GM12878 (cell line): ENCODE data around the gene PSMB7. TPM values are rescaled to one million over a fixed set of nuclear protein-coding genes. Genes with fewer than 3 reads are reported as not detected.

Experiments used
- ATAC-seq: fragments of 200-7000 bp; cut with Tn5 transposase; 3 replicates; pipeline ENCODE4 v1.9.1; 2020; ENCODE audit warnings: mild to moderate bottlenecking, moderate library complexity
- BruUV-seq: library from RNA; stranded (reverse); fragments of 400-500 nt; replicated peaks from 2 replicates; lab custom pipeline; 2021; lab: Mats Ljungman, UMichigan
- CTCF ChIA-PET: fragments of 300-600 bp; sonication (Branson Sonifier 250); formaldehyde crosslinking; extraction: SDS; loops from one replicate; lab custom pipeline; 2021; ENCODE audit warnings: inconsistent platforms; lab: Yijun Ruan, JAX
- POLR2A ChIA-PET: fragments of 350-600 bp; formaldehyde crosslinking; extraction: SDS; loops from one replicate; lab custom pipeline; 2021; ENCODE audit warnings: inconsistent platforms; lab: Charles Lee
- RAD21 ChIA-PET: fragments of 300-600 bp; sonication (Branson Sonifier 250); formaldehyde crosslinking; loops from one replicate; lab custom pipeline; 2023; ENCODE audit warnings: antibody characterized with exemption; ENCODE audit not compliant: unreplicated experiment; lab: Charles Lee
- SMC1A ChIA-PET: fragments of 300-600 bp; sonication (Branson Sonifier 250); formaldehyde crosslinking; loops from one replicate; lab custom pipeline; 2023; ENCODE audit not compliant: unreplicated experiment, uncharacterized antibody; lab: Charles Lee
- DNase-seq: peaks from one replicate; pipeline ENCODE4 v3.0.0-alpha.2; 2011; ENCODE audit warnings: low read depth, low spot score
- FAIRE-seq: peaks from 3 replicates; lab custom pipeline; 2011; peaks lifted over from hg19 to GRCh38; lab: Jason Lieb, UNC
- H2AFZ ChIP-seq: 2 replicates; pipeline ENCODE4 v1.6.0; 2011; ENCODE audit warnings: low read depth, low read length, control low read depth; ENCODE audit not compliant: control insufficient read depth
- H3K27ac ChIP-seq: 2 replicates; pipeline ENCODE4 v1.5.1; 2011; ENCODE audit warnings: control low read depth; ENCODE audit not compliant: control insufficient read depth, insufficient read depth
- H3K27me3 ChIP-seq, 2 experiments: replicated peaks in 1 of 2; 2 replicates each; pipeline versions ENCODE4 v1.6.0 to v1.6.1; 2011; ENCODE audit warnings: low read length in 1 of 2; ENCODE audit not compliant: control insufficient read depth in 2 of 2, insufficient read depth in 2 of 2
- H3K36me3 ChIP-seq, 2 experiments: 2 replicates each; pipeline ENCODE4 v1.5.1; 2011; ENCODE audit warnings: low read length in 1 of 2; ENCODE audit not compliant: control insufficient read depth in 2 of 2, insufficient read depth in 2 of 2
- H3K4me1 ChIP-seq: 2 replicates; pipeline ENCODE4 v1.6.1; 2011; ENCODE audit warnings: mild to moderate bottlenecking, low read length, moderate library complexity, mixed read lengths; ENCODE audit not compliant: control insufficient read depth, insufficient read depth
- H3K4me2 ChIP-seq: 2 replicates; pipeline ENCODE4 v1.6.0; 2011; ENCODE audit warnings: control low read depth; ENCODE audit not compliant: control insufficient read depth, insufficient read depth
- H3K4me3 ChIP-seq: fragments of 200-600 bp; sonication (generic); 2 replicates; pipeline ENCODE4 v1.5.1; 2016
- H3K79me2 ChIP-seq: 2 replicates; pipeline ENCODE4 v1.6.0; 2011; ENCODE audit warnings: low read length; ENCODE audit not compliant: control insufficient read depth, insufficient read depth
- H3K9ac ChIP-seq: 2 replicates; pipeline ENCODE4 v1.8.0; 2011; ENCODE audit warnings: low read length, control low read depth, mixed read lengths; ENCODE audit not compliant: control insufficient read depth, insufficient read depth
- H3K9me3 ChIP-seq: replicated peaks from 3 replicates; pipeline ENCODE4 v1.5.1; 2011; ENCODE audit warnings: mild to moderate bottlenecking, low read length; ENCODE audit not compliant: control insufficient read depth, insufficient read depth
- H4K20me1 ChIP-seq: 2 replicates; pipeline ENCODE4 v1.6.0; 2011; ENCODE audit not compliant: control insufficient read depth, insufficient read depth
- BCL11A ChIP-seq: IDR thresholded peaks from 2 replicates; pipeline ENCODE4 v1.6.1; 2011; ENCODE audit warnings: low read depth, low read length
- CREM ChIP-seq: IDR thresholded peaks from 2 replicates; pipeline ENCODE4 v1.6.1; 2014; ENCODE audit warnings: antibody characterized with exemption, low read depth
- PML ChIP-seq: IDR thresholded peaks from 2 replicates; pipeline ENCODE4 v1.6.1; 2012; ENCODE audit warnings: low read length, inconsistent platforms
- RBBP5 ChIP-seq: fragments of 200-600 bp; sonication (generic); conservative IDR thresholded peaks from 2 replicates; pipeline ENCODE4 v1.6.1; 2016
- RFX5 ChIP-seq: IDR thresholded peaks from 2 replicates; pipeline ENCODE4 v1.6.1; 2011; ENCODE audit warnings: low read depth, low read length, improper control_type of control experiment
- SMAD1 ChIP-seq: fragments of 450-650 bp; IDR thresholded peaks from 2 replicates; pipeline ENCODE4 v1.6.1; 2018; ENCODE audit warnings: mild to moderate bottlenecking, low read depth; ENCODE audit not compliant: partially characterized antibody
- SREBF2 ChIP-seq: IDR thresholded peaks from 2 replicates; pipeline ENCODE4 v1.6.1; 2012; ENCODE audit warnings: mild to moderate bottlenecking, low read length
- WGBS: methylation state at CpG from one replicate; pipeline ENCODE4 v1.1.6; 2016; ENCODE audit warnings: low lambda C conversion rate; ENCODE audit not compliant: insufficient replicate concordance, insufficient coverage; ENCODE audit errors: missing lambda C conversion rate; 5-methylcytosine and 5-hydroxymethylcytosine counted together
- in situ Hi-C: fragments of 300-500 bp; cut with MboI; formaldehyde crosslinking; loops from 9 replicates; pipeline ENCODE4 v1.14.3; 2018; ENCODE audit warnings: mixed read lengths
- intact Hi-C: fragments of 100-400 bp; cut with micrococcal nuclease; formaldehyde crosslinking; loops from one replicate; pipeline ENCODE4 v1.14.2; 2022; ENCODE audit not compliant: unreplicated experiment
- polyA plus RNA-seq, 11 experiments: library from polyadenylated mRNA; depleted of rRNA in 4 of 11; unstranded in 6 of 11; stranded (reverse) in 5 of 11; fragments of >200 nt; fragmentation: Nextera tagmentation in 4 of 11; fragmentation: Illumina TruSeq in 1 of 11; extraction: Ambion mirVana in 4 of 11; extraction: Trizol in 1 of 11; gene quantifications; 1 replicate in 1 of 11; 2 replicates in 10 of 11; pipeline versions ENCODE4 v1.2.1 to v1.2.3, GENCODE V29; 2011 to 2016; ENCODE audit warnings: inconsistent platforms in 2 of 11, missing spikeins in 2 of 11, low read depth in 1 of 11
- total RNA-seq, 4 experiments: library from RNA; depleted of rRNA in 3 of 4; stranded (reverse); fragments of >200 nt in 3 of 4; fragmentation: Illumina TruSeq in 1 of 4; extraction: Trizol in 1 of 4; gene quantifications; 2 replicates each; pipeline versions ENCODE4 v1.2.1 to v1.2.3, GENCODE V29; 2013 to 2021
- TF ChIP-seq, protein P1 (sequence below), 3 experiments: IDR thresholded peaks in 2 of 3; conservative IDR thresholded peaks in 1 of 3; 2 replicates each; pipeline ENCODE4 v1.5.1; 2011; ENCODE audit warnings: low read depth in 3 of 3, low read length in 3 of 3, mild to moderate bottlenecking in 3 of 3, control low read depth in 2 of 3, moderate library complexity in 2 of 3, inconsistent platforms in 1 of 3, mixed read lengths in 1 of 3; ENCODE audit not compliant: control insufficient read depth in 2 of 3, insufficient read depth in 1 of 3; ENCODE audit errors: extremely low read depth in 1 of 3
- TF ChIP-seq, protein P2 (sequence below): IDR thresholded peaks from 2 replicates; pipeline ENCODE4 v1.6.1; 2012; ENCODE audit warnings: improper control_type of control experiment, low read depth, low read length; ENCODE audit not compliant: insufficient replicate concordance
- TF ChIP-seq, protein P3 (sequence below): fragments of 450-650 bp; IDR thresholded peaks from 2 replicates; pipeline ENCODE4 v1.6.1; 2017; ENCODE audit warnings: mild to moderate bottlenecking, low read depth, inconsistent platforms; ENCODE audit not compliant: poor library complexity, severe bottlenecking
- TF ChIP-seq, protein P4 (sequence below): IDR thresholded peaks from 2 replicates; pipeline ENCODE4 v1.6.1; 2012; ENCODE audit warnings: low read depth, low read length, improper control_type of control experiment
- TF ChIP-seq, protein P5 (sequence below): fragments of 450-650 bp; IDR thresholded peaks from 2 replicates; pipeline ENCODE4 v1.6.1; 2017; ENCODE audit warnings: antibody characterized with exemption, mild to moderate bottlenecking, moderate library complexity

Gene PSMB7
- total and polyA plus RNA-seq, 10 of the 15 experiments (the other 5 are each of a cell fraction or from before 2014, with no cell fraction given): 174 to 564 (median 268) TPM

DNA sequence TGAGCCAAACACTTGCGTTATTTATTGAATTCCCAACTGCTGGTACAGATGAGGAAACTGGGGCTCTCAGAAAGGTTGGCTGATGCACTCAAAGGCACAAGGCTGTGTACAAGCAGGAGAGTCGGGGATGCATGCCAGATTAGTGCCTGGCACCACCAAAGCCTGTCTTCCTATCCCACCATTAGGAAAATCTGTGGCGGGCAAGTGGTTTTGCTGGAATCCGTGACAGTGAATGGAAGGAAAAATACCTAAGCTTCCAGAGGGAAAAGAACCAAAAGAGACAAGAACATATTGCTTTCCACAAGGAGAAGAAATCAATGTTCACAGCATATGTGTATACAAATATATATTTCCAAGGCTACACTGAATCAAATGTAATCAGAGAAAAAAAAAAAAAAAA, 51.1 kb downstream of the PSMB7 start:
- no peaks in the 10 kb centered on the region; the same call in 1 of the 2 replicates for H4K20me1 ChIP-seq
- no TSS peak for BruUV-seq
- ChIA-PET CTCF (no interaction called here), SMC1A (no interaction called here), POLR2A (no interaction called here), RAD21 (no interaction called here)
- in situ Hi-C loops (no loop called here), intact Hi-C loops (no loop called here)
- no peaks in the 10 kb centered on the region for H3K9me3 ChIP-seq
- no peak for ATAC-seq
- 78% methylated on average over 4 of the region's 4 CpGs for WGBS
- no peak for FAIRE-seq
- no peak overlapping the region for H3K4me3 ChIP-seq
- no peak overlapping the region for H3K27ac ChIP-seq
- H3K4me2 ChIP-seq: no peak overlapping the region
- H3K9ac ChIP-seq: no peak overlapping the region
- peaks cover under 1% of the 10 kb centered on the region for H3K79me2 ChIP-seq
- H3K36me3 ChIP-seq: peaks cover 0 to 2% of the 10 kb centered on the region in 2 experiments; a peak in 1 of 4 replicates
- no peak for DNase-seq
- no peak overlapping the region for H2AFZ ChIP-seq
- no peaks in the 10 kb centered on the region for H3K27me3 ChIP-seq
- H3K4me1 ChIP-seq: no peaks in the 10 kb centered on the region; the same call in 1 of the 2 replicates
- TF ChIP-seq PML: no peak
- no peak for TF ChIP-seq BCL11A
- no peak for TF ChIP-seq RBBP5
- no peak for TF ChIP-seq SMAD1
- TF ChIP-seq SREBF2: no peak
- TF ChIP-seq, protein P1, sequence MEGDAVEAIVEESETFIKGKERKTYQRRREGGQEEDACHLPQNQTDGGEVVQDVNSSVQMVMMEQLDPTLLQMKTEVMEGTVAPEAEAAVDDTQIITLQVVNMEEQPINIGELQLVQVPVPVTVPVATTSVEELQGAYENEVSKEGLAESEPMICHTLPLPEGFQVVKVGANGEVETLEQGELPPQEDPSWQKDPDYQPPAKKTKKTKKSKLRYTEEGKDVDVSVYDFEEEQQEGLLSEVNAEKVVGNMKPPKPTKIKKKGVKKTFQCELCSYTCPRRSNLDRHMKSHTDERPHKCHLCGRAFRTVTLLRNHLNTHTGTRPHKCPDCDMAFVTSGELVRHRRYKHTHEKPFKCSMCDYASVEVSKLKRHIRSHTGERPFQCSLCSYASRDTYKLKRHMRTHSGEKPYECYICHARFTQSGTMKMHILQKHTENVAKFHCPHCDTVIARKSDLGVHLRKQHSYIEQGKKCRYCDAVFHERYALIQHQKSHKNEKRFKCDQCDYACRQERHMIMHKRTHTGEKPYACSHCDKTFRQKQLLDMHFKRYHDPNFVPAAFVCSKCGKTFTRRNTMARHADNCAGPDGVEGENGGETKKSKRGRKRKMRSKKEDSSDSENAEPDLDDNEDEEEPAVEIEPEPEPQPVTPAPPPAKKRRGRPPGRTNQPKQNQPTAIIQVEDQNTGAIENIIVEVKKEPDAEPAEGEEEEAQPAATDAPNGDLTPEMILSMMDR (IDR thresholded peaks at IDR 0.05 in 2 of 3, conservative IDR thresholded peaks at IDR 0.05 in 1 of 3; ENCODE audit: control insufficient read depth in 2 of 3, extremely low read depth in 1 of 3, insufficient read depth in 1 of 3, low read depth in 3 of 3, low read length in 3 of 3): no peak
- TF ChIP-seq, protein P2, sequence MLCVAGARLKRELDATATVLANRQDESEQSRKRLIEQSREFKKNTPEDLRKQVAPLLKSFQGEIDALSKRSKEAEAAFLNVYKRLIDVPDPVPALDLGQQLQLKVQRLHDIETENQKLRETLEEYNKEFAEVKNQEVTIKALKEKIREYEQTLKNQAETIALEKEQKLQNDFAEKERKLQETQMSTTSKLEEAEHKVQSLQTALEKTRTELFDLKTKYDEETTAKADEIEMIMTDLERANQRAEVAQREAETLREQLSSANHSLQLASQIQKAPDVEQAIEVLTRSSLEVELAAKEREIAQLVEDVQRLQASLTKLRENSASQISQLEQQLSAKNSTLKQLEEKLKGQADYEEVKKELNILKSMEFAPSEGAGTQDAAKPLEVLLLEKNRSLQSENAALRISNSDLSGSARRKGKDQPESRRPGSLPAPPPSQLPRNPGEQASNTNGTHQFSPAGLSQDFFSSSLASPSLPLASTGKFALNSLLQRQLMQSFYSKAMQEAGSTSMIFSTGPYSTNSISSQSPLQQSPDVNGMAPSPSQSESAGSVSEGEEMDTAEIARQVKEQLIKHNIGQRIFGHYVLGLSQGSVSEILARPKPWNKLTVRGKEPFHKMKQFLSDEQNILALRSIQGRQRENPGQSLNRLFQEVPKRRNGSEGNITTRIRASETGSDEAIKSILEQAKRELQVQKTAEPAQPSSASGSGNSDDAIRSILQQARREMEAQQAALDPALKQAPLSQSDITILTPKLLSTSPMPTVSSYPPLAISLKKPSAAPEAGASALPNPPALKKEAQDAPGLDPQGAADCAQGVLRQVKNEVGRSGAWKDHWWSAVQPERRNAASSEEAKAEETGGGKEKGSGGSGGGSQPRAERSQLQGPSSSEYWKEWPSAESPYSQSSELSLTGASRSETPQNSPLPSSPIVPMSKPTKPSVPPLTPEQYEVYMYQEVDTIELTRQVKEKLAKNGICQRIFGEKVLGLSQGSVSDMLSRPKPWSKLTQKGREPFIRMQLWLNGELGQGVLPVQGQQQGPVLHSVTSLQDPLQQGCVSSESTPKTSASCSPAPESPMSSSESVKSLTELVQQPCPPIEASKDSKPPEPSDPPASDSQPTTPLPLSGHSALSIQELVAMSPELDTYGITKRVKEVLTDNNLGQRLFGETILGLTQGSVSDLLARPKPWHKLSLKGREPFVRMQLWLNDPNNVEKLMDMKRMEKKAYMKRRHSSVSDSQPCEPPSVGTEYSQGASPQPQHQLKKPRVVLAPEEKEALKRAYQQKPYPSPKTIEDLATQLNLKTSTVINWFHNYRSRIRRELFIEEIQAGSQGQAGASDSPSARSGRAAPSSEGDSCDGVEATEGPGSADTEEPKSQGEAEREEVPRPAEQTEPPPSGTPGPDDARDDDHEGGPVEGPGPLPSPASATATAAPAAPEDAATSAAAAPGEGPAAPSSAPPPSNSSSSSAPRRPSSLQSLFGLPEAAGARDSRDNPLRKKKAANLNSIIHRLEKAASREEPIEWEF: no peak
- TF ChIP-seq, protein P3, sequence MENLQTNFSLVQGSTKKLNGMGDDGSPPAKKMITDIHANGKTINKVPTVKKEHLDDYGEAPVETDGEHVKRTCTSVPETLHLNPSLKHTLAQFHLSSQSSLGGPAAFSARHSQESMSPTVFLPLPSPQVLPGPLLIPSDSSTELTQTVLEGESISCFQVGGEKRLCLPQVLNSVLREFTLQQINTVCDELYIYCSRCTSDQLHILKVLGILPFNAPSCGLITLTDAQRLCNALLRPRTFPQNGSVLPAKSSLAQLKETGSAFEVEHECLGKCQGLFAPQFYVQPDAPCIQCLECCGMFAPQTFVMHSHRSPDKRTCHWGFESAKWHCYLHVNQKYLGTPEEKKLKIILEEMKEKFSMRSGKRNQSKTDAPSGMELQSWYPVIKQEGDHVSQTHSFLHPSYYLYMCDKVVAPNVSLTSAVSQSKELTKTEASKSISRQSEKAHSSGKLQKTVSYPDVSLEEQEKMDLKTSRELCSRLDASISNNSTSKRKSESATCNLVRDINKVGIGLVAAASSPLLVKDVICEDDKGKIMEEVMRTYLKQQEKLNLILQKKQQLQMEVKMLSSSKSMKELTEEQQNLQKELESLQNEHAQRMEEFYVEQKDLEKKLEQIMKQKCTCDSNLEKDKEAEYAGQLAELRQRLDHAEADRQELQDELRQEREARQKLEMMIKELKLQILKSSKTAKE: no peak
- TF ChIP-seq RFX5: no peak
- TF ChIP-seq, protein P4, sequence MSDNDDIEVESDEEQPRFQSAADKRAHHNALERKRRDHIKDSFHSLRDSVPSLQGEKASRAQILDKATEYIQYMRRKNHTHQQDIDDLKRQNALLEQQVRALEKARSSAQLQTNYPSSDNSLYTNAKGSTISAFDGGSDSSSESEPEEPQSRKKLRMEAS: no peak
- TF ChIP-seq CREM: no peak
- TF ChIP-seq, protein P5, sequence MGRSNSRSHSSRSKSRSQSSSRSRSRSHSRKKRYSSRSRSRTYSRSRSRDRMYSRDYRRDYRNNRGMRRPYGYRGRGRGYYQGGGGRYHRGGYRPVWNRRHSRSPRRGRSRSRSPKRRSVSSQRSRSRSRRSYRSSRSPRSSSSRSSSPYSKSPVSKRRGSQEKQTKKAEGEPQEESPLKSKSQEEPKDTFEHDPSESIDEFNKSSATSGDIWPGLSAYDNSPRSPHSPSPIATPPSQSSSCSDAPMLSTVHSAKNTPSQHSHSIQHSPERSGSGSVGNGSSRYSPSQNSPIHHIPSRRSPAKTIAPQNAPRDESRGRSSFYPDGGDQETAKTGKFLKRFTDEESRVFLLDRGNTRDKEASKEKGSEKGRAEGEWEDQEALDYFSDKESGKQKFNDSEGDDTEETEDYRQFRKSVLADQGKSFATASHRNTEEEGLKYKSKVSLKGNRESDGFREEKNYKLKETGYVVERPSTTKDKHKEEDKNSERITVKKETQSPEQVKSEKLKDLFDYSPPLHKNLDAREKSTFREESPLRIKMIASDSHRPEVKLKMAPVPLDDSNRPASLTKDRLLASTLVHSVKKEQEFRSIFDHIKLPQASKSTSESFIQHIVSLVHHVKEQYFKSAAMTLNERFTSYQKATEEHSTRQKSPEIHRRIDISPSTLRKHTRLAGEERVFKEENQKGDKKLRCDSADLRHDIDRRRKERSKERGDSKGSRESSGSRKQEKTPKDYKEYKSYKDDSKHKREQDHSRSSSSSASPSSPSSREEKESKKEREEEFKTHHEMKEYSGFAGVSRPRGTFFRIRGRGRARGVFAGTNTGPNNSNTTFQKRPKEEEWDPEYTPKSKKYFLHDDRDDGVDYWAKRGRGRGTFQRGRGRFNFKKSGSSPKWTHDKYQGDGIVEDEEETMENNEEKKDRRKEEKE: no peak
